GM20000 (cell line): ENCODE data around the gene COPB2.
A peak's percentile ranks its signal among the peaks of the same experiment; 100 is the strongest.
"Not testable (repeated sequence)": the region's sequence is repeated elsewhere in the genome, so short reads cannot be mapped to it uniquely, and the experiment has no call there.

Experiments used
- DNase-seq: peaks from one replicate; pipeline ENCODE4 v3.0.0; 2012; ENCODE audit warnings: low spot score
- CTCF ChIP-seq: IDR thresholded peaks from 2 replicates; pipeline ENCODE4 v1.5.1; 2012; ENCODE audit warnings: mild to moderate bottlenecking, control low read depth; ENCODE audit errors: extremely low read depth, missing control alignments

Gene COPB2

GRCh38 chr3:139396707-139397106, 7.3 kb upstream of the COPB2 start:
- no peak for TF ChIP-seq CTCF
- no peak for DNase-seq

DNA sequence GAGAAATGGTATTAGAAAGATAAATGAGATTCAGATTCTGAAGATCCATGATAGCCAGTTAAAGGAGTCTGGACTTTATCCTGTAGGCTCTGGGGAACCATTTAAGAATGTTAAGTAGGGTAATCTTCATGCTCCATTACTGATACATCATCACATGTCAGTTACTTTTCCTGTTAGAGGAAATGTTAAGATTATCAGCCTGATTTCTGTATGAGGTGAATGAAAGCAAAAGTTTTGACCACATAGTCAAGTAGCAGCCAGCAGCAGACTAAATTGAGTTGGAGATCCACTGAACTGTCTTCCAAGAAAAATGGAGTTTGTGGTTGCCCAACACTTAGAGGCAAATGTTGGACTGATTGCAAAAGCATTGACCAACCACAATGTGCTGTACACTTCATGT, 4.7 kb upstream of the COPB2 start:
- TF ChIP-seq CTCF = no peak

DNA sequence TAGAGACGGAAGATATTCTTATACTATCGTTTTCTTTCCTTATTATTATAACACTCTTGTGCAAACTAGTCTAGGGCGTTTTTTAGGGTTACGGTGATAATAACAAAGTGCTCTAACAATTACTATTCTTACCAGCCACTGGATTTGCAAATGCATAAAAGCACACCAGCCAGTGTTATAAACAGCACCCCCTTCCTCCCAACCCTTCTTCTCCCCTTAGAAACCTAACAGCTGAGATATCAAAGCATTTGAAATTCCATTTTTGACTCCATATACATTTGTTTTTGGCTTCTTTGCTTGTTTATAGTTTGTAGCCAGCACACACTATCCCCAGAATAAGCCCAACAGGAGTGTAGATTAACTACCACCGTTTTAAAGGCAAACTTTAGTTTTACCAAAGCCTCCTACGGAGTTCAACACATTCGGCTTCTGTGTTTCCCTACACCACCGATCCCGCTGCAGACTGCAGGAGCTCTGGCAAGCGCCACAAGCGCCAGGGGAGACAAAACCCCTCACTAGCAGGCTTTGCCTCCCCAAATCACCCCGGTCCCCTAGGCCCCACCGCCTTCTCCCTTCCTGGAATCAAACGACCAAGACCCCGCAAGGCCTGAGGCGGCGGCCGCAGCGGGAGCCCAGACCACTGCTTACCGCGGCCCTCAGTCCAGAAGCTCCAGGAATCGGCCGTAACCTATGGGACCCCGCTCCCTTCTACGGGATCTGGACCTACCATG, 461 bp downstream of the COPB2 start:
- TF ChIP-seq CTCF = no peak
- peak; percentile 7 for DNase-seq

More for the DNA sequence above, 4.7 kb upstream of the COPB2 start:
- DNase-seq = no peak

- no peak for TF ChIP-seq CTCF
These were observed 1.4 kb downstream of the COPB2 start for GRCh38 chr3:139388077-139388476.

DNA sequence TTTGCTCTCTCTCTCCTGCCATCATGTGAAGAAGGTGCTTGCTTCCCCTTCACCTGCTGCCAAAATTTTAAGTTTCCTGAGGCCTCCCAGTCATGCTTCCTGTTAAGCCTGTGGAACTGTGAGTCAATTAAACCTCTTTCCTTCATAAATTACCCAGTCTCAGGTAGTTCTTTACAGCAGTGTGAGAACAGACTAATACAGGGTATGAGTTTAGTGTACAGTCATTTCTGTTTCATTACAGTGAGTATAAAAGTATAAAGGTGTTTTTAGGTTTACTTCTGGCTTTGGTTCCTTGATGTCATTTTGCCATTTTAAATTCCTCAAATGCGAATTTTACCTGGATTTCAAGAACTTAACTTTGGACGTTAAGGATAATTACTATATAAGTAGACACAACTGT, 7.2 kb downstream of the COPB2 start:
- not testable (repeated sequence) for DNase-seq

More at GRCh38 chr3:139388077-139388476, 1.4 kb downstream of the COPB2 start:
- DNase-seq = no peak

GRCh38 chr3:139380575-139380974, 8.9 kb downstream of the COPB2 start:
- TF ChIP-seq CTCF = no peak

GRCh38 chr3:139378587-139379241, 10.7 kb downstream of the COPB2 start:
- no peak for TF ChIP-seq CTCF
- no peak for DNase-seq

More at GRCh38 chr3:139380575-139380974, 8.9 kb downstream of the COPB2 start:
- DNase-seq = no peak
